Ascending aorta (tissue), 2 donors: ENCODE results near the gene TMEM106B. TPM values are rescaled to one million over a fixed set of nuclear protein-coding genes. Genes with fewer than 3 reads are reported as not detected.
A peak's percentile ranks its signal among the peaks of the same experiment; 100 is the strongest.
"Not testable (repeated sequence)": the region's sequence is repeated elsewhere in the genome, so short reads cannot be mapped to it uniquely, and the experiment has no call there.

Source experiments
- DNase-seq, 2 donors: peaks; one replicate each; pipeline ENCODE4 v3.0.0-alpha.2; 2019; ENCODE audit warnings: low spot score in 2 of 2
- H3K27ac ChIP-seq, 2 donors: fragments of 200-600 bp; sonication (generic); one replicate each; pipeline ENCODE4 v1.5.1; 2016 to 2017; ENCODE audit warnings: mild to moderate bottlenecking in 1 of 2
- H3K27me3 ChIP-seq: fragments of 200-600 bp; sonication (generic); one replicate; pipeline ENCODE4 v1.5.1; 2017
- H3K36me3 ChIP-seq, 2 donors: fragments of 200-600 bp; sonication (generic); one replicate each; pipeline ENCODE4 v1.5.1; 2016
- H3K4me1 ChIP-seq, 2 donors: fragments of 200-600 bp; sonication (generic); one replicate each; pipeline ENCODE4 v1.5.1; 2016 to 2017; ENCODE audit warnings: mild to moderate bottlenecking in 1 of 2
- H3K4me3 ChIP-seq, 2 donors: fragments of 200-600 bp; sonication (generic); one replicate each; pipeline ENCODE4 v1.5.1; 2016 to 2017; ENCODE audit warnings: mild to moderate bottlenecking in 1 of 2
- H3K9me3 ChIP-seq, 2 donors: fragments of 200-600 bp; sonication (generic); one replicate each; pipeline ENCODE4 v1.5.1; 2016
- intact Hi-C: fragments of 100-400 bp; cut with DNase I; formaldehyde crosslinking; loops from one replicate; pipeline ENCODE4 v1.15.1; 2023
- total RNA-seq: library from RNA; depleted of rRNA; stranded (reverse); fragments of >200 nt; gene quantifications from one replicate; pipeline ENCODE4 v1.1.0, GENCODE V29; 2016
- TF ChIP-seq, protein P1 (sequence below), 3 experiments: fragments of 200-600 bp in 2 of 3; fragments of 450-650 bp in 1 of 3; sonication (generic) in 2 of 3; IDR thresholded peaks; one replicate each; pipeline ENCODE4 v1.5.1; 2016 to 2019; ENCODE audit warnings: antibody characterized with exemption in 3 of 3, mild to moderate bottlenecking in 1 of 3, moderate library complexity in 1 of 3

The TMEM106B gene
- total RNA-seq = 21.3 TPM

DNA sequence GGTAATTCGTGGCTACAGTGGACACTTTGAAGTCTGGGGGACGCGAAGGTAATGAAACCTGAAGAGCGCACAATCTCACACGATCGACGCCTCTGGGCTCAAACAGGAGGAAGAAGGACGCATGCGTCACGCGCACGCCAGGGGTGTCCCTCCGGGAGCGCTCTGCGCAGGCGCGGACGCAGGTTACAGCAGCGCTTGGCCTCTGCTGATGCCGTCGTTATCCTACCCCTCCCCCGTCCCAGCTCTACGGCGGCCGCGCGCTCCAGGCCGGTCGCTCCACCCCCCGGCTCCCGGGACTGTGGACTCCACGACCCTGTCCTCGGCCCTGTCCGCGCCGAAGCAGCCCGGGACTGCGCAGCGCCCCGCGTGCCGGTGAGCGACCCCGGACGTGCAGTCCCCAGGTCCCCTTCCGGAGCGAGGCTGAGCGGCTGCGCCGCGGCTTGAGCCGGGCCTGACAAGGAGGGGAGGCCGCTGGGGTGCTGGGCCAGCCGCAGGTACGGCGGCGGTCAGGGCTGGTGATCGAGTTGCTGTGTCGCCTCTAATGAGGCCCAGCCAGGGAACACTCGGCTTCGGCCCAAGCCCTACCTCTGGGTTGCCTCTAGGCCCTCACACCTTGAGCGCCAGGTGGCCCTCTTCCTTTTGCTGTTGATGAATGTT, at the start of gene TMEM106B:
TSS of gene TMEM106B (plus strand) at position 241 of the 657 bp plus-strand sequence. CDS start 3,517 bp downstream, outside the sequence.
- TF ChIP-seq, protein P1, sequence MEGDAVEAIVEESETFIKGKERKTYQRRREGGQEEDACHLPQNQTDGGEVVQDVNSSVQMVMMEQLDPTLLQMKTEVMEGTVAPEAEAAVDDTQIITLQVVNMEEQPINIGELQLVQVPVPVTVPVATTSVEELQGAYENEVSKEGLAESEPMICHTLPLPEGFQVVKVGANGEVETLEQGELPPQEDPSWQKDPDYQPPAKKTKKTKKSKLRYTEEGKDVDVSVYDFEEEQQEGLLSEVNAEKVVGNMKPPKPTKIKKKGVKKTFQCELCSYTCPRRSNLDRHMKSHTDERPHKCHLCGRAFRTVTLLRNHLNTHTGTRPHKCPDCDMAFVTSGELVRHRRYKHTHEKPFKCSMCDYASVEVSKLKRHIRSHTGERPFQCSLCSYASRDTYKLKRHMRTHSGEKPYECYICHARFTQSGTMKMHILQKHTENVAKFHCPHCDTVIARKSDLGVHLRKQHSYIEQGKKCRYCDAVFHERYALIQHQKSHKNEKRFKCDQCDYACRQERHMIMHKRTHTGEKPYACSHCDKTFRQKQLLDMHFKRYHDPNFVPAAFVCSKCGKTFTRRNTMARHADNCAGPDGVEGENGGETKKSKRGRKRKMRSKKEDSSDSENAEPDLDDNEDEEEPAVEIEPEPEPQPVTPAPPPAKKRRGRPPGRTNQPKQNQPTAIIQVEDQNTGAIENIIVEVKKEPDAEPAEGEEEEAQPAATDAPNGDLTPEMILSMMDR (IDR thresholded peaks at IDR 0.05) = no peak
- Histone ChIP-seq H3K9me3 (no peaks in the 10 kb centered on the region), H3K4me1 (peaks cover 0 to 10% of the 10 kb centered on the region in 2 donors), H3K4me3 (peak within 1 kb of the TSS; percentile 73 to 88), H3K27ac (peak within 1 kb of the TSS; percentile 84 to 90), H3K27me3 (no peaks in the 10 kb centered on the region), H3K36me3 (peaks cover 0 to 3% of the 10 kb centered on the region in 2 donors)
- intact Hi-C loops = loop anchor here (2.0 to 5.0 kb wide), 2 partner anchors 476 to 1274 kb away; partner anchors contain the start of gene ARL4A
- peak; percentile 86 to 98 for DNase-seq

DNA sequence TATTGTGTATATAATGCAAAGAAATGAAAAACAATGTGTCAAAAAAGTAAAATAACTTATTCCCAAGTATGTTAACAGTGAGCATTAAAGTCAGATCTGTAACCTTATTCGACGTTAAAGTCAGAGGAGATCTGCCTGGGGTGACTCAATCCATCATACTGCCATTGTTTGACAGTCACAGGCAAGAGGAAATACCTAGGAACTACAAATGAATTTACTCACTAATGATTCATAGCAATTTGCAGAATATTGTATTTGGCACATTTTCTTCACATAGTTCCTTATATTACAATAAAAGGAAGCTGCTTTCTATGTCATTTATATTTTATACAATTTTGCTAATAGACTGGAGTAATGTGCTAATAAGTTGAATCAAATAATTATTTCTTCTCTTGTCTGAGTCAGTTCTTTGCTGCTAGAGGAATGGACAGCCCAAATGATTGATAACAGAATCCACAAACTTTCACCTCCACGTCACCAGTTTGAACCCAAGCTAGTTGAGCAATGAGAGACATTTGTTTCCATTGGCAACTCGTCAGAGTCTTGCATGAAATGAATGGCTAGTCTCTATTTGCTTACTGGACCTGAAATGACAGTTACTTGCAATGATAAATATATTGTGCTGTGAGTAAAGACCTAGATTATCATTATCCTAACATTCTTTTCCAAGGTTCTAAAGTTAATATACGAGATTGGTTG, 48.5 kb upstream of the TMEM106B start:
- DNase-seq = no peak
- H3K36me3 ChIP-seq = no peaks in the 10 kb centered on the region
- H3K27me3 ChIP-seq = no peaks in the 10 kb centered on the region
- intact Hi-C loops = no loop called here
- no peaks in the 10 kb centered on the region for H3K9me3 ChIP-seq
- no peak overlapping the region for H3K27ac ChIP-seq
- no peaks in the 10 kb centered on the region for H3K4me1 ChIP-seq
- no peak overlapping the region for H3K4me3 ChIP-seq
- TF ChIP-seq, protein P1 (IDR thresholded peaks at IDR 0.05) = no peak

DNA sequence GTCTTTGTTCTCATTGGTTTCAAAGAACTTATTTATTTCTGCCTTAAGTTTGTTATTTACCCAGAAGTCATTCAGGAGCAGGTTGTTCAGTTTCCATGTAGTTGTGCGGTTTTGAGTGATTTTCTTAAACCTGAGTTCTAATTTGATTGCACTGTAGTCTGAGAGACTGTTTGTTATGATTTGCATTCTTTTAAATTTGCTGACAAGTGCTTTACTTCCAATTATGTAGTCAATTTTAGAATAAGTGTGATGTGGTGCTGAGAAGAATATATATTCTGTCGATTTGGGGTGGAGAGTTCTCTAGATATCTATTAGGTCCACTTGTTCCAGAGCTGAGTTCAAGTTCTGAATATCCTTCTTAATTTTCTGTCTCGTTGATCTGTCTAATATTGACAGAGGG, 43.0 kb upstream of the TMEM106B start:
- H3K27me3 ChIP-seq, intact Hi-C loops, H3K4me1 ChIP-seq, H3K27ac ChIP-seq, H3K9me3 ChIP-seq, H3K4me3 ChIP-seq, H3K36me3 ChIP-seq, DNase-seq: not testable (repeated sequence)

DNA sequence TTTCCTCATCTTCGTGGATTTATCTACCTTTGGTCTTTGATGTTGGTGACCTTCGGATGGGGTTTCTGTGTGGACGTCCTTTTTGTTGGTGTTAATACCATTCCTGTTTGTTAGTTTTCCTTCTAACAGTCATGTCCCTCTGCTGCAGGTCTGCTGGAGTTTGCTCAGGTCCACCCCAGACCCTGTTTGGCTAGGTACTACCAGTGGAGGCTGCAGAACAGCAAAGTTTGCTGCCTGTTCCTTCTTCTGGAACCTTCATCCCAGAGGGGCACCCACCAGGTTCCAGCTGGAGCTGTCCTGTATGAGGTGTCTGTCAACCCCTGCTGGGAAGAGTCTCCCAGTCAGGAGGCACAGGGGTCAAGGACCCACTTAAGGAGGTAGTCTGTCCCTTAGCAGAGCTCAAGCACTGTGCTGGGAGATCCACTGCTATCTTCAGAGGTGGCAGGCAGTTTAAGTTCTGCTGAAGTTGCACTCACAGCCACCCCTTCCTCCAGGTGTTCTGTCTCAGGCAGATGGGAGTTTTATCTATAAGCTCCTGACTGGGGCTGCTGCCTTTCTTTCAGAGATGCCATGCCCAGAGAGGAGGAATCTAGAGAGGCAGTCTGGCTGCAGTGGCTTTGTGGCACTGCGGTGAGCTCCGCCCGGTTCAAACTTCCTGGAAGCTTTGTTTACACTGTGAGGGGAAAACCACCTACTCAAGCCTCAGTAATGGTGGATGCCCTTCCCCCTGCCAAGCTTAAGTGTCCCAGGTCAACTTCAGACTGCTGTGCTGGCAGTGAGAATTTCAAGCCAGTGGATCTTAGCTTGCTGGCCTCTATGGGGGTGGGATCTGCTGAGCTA, 40.9 kb upstream of the TMEM106B start:
- intact Hi-C loops, H3K36me3 ChIP-seq, H3K27me3 ChIP-seq, H3K4me3 ChIP-seq, H3K27ac ChIP-seq, H3K4me1 ChIP-seq, H3K9me3 ChIP-seq, DNase-seq: not testable (repeated sequence)

DNA sequence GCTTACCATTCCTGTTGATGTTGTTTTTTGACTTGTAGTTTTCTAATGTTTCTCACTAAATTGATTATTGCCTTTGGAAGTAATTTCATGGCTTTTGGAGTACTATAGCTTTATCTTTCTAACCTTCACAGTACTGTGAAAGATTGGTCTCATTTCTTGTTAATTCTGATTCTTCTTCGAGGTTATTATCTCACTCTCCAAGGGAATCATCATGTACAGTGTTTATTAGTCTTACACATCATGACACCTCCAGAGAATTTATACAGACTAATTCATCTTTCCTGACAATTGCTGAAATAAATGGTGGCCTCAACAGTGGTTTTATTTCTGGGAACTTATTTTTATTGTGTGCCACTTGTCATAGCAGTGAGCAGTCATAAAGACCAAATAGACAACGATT, 37.4 kb upstream of the TMEM106B start:
- TF ChIP-seq, protein P1 (IDR thresholded peaks at IDR 0.05) = no peak

DNA sequence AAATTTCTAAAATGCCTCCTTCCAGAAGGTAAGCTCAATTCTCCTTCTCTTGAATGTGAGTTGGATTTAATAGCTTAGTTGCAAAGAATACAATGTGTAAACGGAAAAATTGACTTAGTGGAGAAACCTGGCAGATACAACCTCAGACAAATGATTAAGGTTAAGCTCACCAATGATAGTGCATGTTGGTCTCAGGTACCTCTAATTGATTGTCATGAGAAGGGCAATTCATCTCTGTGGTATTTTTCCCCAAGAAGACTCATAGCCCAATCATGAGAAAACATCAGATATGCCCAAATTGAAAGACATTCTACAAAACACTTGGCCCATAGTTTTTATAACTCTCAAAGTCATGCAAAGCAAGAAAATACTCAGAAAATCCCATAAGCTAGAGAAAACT, 36.2 kb upstream of the TMEM106B start:
- H3K4me1 ChIP-seq = no peaks in the 10 kb centered on the region
- no peaks in the 10 kb centered on the region for H3K36me3 ChIP-seq
- no peak for DNase-seq
- TF ChIP-seq, protein P1 (IDR thresholded peaks at IDR 0.05) = no peak
- intact Hi-C loops = no loop called here
- no peak overlapping the region for H3K27ac ChIP-seq
- H3K4me3 ChIP-seq = no peak overlapping the region
- H3K27me3 ChIP-seq = no peaks in the 10 kb centered on the region
- H3K9me3 ChIP-seq = no peaks in the 10 kb centered on the region

More for the DNA sequence above, 37.4 kb upstream of the TMEM106B start:
- Histone ChIP-seq H3K9me3 (no peaks in the 10 kb centered on the region), H3K4me3 (no peak overlapping the region), H3K27ac (no peak overlapping the region), H3K36me3 (no peaks in the 10 kb centered on the region), H3K27me3 (no peaks in the 10 kb centered on the region), H3K4me1 (no peaks in the 10 kb centered on the region)
- intact Hi-C loops = no loop called here
- no peak for DNase-seq
